Vagina (tissue), 2 donors: Measurements from ENCODE around the gene TTLL8. TPM values are rescaled to one million over a fixed set of nuclear protein-coding genes. Genes with fewer than 3 reads are reported as not detected.
A peak's percentile ranks its signal among the peaks of the same experiment; 100 is the strongest.

Experiments used
- DNase-seq, 2 donors: peaks; one replicate each; pipeline ENCODE4 v3.0.0-alpha.2; 2017; ENCODE audit errors: extremely low spot score in 2 of 2
- H3K27ac ChIP-seq: fragments of 200-600 bp; sonication (generic); one replicate; pipeline ENCODE4 v1.5.1; 2019
- H3K27me3 ChIP-seq: fragments of 200-600 bp; sonication (generic); one replicate; pipeline ENCODE4 v1.5.1; 2019
- H3K36me3 ChIP-seq, 2 donors: fragments of 200-600 bp; sonication (generic); one replicate each; pipeline ENCODE4 v1.5.1; 2017 to 2019
- H3K4me1 ChIP-seq: fragments of 200-600 bp; sonication (generic); one replicate; pipeline ENCODE4 v1.5.1; 2019
- H3K4me3 ChIP-seq, 2 donors: fragments of 200-600 bp; sonication (generic); 1 replicate in 1 of 2; 2 replicates in 1 of 2; pipeline ENCODE4 v1.5.1; 2016 to 2019
- H3K9me3 ChIP-seq: fragments of 200-600 bp; sonication (generic); one replicate; pipeline ENCODE4 v1.5.1; 2019
- CTCF ChIP-seq, 3 experiments: fragments of 450-650 bp in 2 of 3; fragments of 200-600 bp in 1 of 3; sonication (generic) in 1 of 3; IDR thresholded peaks; one replicate each; pipeline ENCODE4 v1.5.1; 2017 to 2019; ENCODE audit warnings: antibody characterized with exemption in 3 of 3, mild to moderate bottlenecking in 2 of 3, moderate library complexity in 2 of 3
- POLR2A ChIP-seq, 2 donors: fragments of 450-650 bp; IDR thresholded peaks; one replicate each; pipeline ENCODE4 v1.6.1; 2017; ENCODE audit warnings: antibody characterized with exemption in 2 of 2, mild to moderate bottlenecking in 2 of 2, moderate library complexity in 2 of 2
- POLR2AphosphoS5 ChIP-seq, 2 donors: sonication (generic); formaldehyde crosslinking; IDR thresholded peaks; one replicate each; pipeline ENCODE4 v1.9.0; 2017; ENCODE audit warnings: antibody characterized with exemption in 2 of 2, mild to moderate bottlenecking in 2 of 2, low read depth in 1 of 2; ENCODE audit not compliant: insufficient read depth in 1 of 2
- intact Hi-C: fragments of 100-400 bp; cut with DNase I; formaldehyde crosslinking; loops from one replicate; pipeline ENCODE4 v1.15.1; 2023
- total RNA-seq: library from RNA; depleted of rRNA; stranded (reverse); fragments of >200 nt; gene quantifications from one replicate; pipeline ENCODE4 v1.2.3, GENCODE V29; 2016

The TTLL8 gene
- total RNA-seq, 1 donor from 2014 or later = not detected

- H3K27ac ChIP-seq = no peak overlapping the region
- intact Hi-C loops = no loop called here
- peak; percentile 65 to 90 for DNase-seq
- TF ChIP-seq POLR2AphosphoS5 (IDR thresholded peaks at IDR 0.05; ENCODE audit: insufficient read depth in 1 of 2, low read depth in 1 of 2) (no peak), POLR2A (IDR thresholded peaks at IDR 0.05) (no peak), CTCF (IDR thresholded peaks at IDR 0.05) (no peak)
- H3K36me3 ChIP-seq = no peaks in the 10 kb centered on the region
- no peaks in the 10 kb centered on the region for H3K27me3 ChIP-seq
- no peaks in the 10 kb centered on the region for H3K9me3 ChIP-seq
- peaks cover 3% of the 10 kb centered on the region for H3K4me1 ChIP-seq
- H3K4me3 ChIP-seq = no peak overlapping the region
Observed at GRCh38 chr22:50000587-50001387, 57.3 kb downstream of the TTLL8 start.

GRCh38 chr22:49999946-50000586 is 58.0 kb downstream of the TTLL8 start:
- intact Hi-C loops = no loop called here
- TF ChIP-seq POLR2A (IDR thresholded peaks at IDR 0.05) = no peak
- TF ChIP-seq CTCF (IDR thresholded peaks at IDR 0.05) = no peak
- no peak for TF ChIP-seq POLR2AphosphoS5 (IDR thresholded peaks at IDR 0.05; ENCODE audit: insufficient read depth in 1 of 2, low read depth in 1 of 2)
- Histone ChIP-seq H3K9me3 (no peaks in the 10 kb centered on the region), H3K4me3 (peak overlapping the region in 1 of 2 donors; percentile 19), H3K27me3 (no peaks in the 10 kb centered on the region), H3K27ac (no peak overlapping the region), H3K4me1 (peaks cover 3% of the 10 kb centered on the region), H3K36me3 (no peaks in the 10 kb centered on the region)
- DNase-seq = peak in 1 of 2 donors; percentile 67

- H3K4me1 ChIP-seq = peaks cover 3% of the 10 kb centered on the region
- H3K27ac ChIP-seq = no peak overlapping the region
- no peak for TF ChIP-seq CTCF (IDR thresholded peaks at IDR 0.05)
- no peak for TF ChIP-seq POLR2A (IDR thresholded peaks at IDR 0.05)
- TF ChIP-seq POLR2AphosphoS5 (IDR thresholded peaks at IDR 0.05; ENCODE audit: insufficient read depth in 1 of 2, low read depth in 1 of 2) = no peak
- intact Hi-C loops = no loop called here
- H3K4me3 ChIP-seq = peak overlapping the region in 1 of 2 donors; percentile 19
- no peaks in the 10 kb centered on the region for H3K36me3 ChIP-seq
- peak; percentile 69 to 85 for DNase-seq
- H3K27me3 ChIP-seq = no peaks in the 10 kb centered on the region
- no peaks in the 10 kb centered on the region for H3K9me3 ChIP-seq
Observed at GRCh38 chr22:49999063-49999945, 58.8 kb downstream of the TTLL8 start.

- H3K27ac ChIP-seq = no peak overlapping the region
- DNase-seq = no peak
- H3K36me3 ChIP-seq = no peaks in the 10 kb centered on the region
- no peak overlapping the region for H3K4me3 ChIP-seq
- intact Hi-C loops = no loop called here
- TF ChIP-seq CTCF (IDR thresholded peaks at IDR 0.05) = no peak
- TF ChIP-seq POLR2A (IDR thresholded peaks at IDR 0.05) = no peak
- no peak for TF ChIP-seq POLR2AphosphoS5 (IDR thresholded peaks at IDR 0.05; ENCODE audit: insufficient read depth in 1 of 2, low read depth in 1 of 2)
- peaks cover 3% of the 10 kb centered on the region for H3K4me1 ChIP-seq
- H3K27me3 ChIP-seq = no peaks in the 10 kb centered on the region
- no peaks in the 10 kb centered on the region for H3K9me3 ChIP-seq
Observed at GRCh38 chr22:49998718-49999062, 59.4 kb downstream of the TTLL8 start.
